ENCODE results near the gene ETV3.
"Not testable (repeated sequence)": the region's sequence is repeated elsewhere in the genome, so short reads cannot be mapped to it uniquely, and the experiment has no call there.

Gene ETV3

GRCh38 chr1:157101149-157101548, 37.0 kb downstream of the ETV3 start:
- no peak overlapping the region for H3K27ac ChIP-seq
- DNase-seq (ENCODE audit: low spot score) = no peak
- TF ChIP-seq CTCF (conservative IDR thresholded peaks at IDR 0.05; ENCODE audit: low read depth) = no peak
- POLR2A ChIA-PET (ENCODE audit: low non-redundant PET) = no interaction called here
- CTCF ChIA-PET = interaction anchor here (1.3 to 1.4 kb wide), 2 partner anchors 11 to 55 kb away, joined by 4 to 9 read pairs; no protein-coding TSS in a partner anchor

- ChIA-PET CTCF (interaction anchor here (0.5 to 1.0 kb wide), 2 partner anchors 9 to 13 kb away, joined by 4 to 8 read pairs; no protein-coding TSS in a partner anchor), POLR2A (ENCODE audit: low non-redundant PET) (no interaction called here)
- H3K27ac ChIP-seq = no peak within 1 kb of the TSS
- no peak for TF ChIP-seq CTCF (conservative IDR thresholded peaks at IDR 0.05; ENCODE audit: low read depth)
- no peak for DNase-seq (ENCODE audit: low spot score)
Measured at GRCh38 chr1:157099633-157100009, 38.6 kb downstream of the ETV3 start, which contains the start of gene ETV3L. ETV3L (minus strand) TSS chr1:157099808; CDS start chr1:157099523, 285 bp downstream.

- H3K27ac ChIP-seq; DNase-seq (ENCODE audit: low spot score); POLR2A ChIA-PET (ENCODE audit: low non-redundant PET): not testable (repeated sequence)
- CTCF ChIA-PET = interaction anchor here (0.5 to 1.0 kb wide), 2 partner anchors 9 to 13 kb away, joined by 4 to 8 read pairs; no protein-coding TSS in a partner anchor
Measured at GRCh38 chr1:157098987-157099632, 39.1 kb downstream of the ETV3 start.

GRCh38 chr1:157098519-157098918, 39.7 kb downstream of the ETV3 start:
- ChIA-PET POLR2A (ENCODE audit: low non-redundant PET) (no interaction called here), CTCF (interaction anchor here (0.5 kb wide), 1 partner anchor 9 kb away, joined by 3 read pairs; no protein-coding TSS in a partner anchor)
- no peak for TF ChIP-seq CTCF (conservative IDR thresholded peaks at IDR 0.05; ENCODE audit: low read depth)
- DNase-seq (ENCODE audit: low spot score) = no peak
- no peak overlapping the region for H3K27ac ChIP-seq

- POLR2A ChIA-PET (ENCODE audit: low non-redundant PET) = no interaction called here
- CTCF ChIA-PET = no interaction called here
- H3K27ac ChIP-seq = no peak overlapping the region
- TF ChIP-seq CTCF (conservative IDR thresholded peaks at IDR 0.05; ENCODE audit: low read depth) = no peak
- DNase-seq (ENCODE audit: low spot score) = no peak
Measured at GRCh38 chr1:157097692-157098091, 40.5 kb downstream of the ETV3 start.

GRCh38 chr1:157096881-157097280, 41.3 kb downstream of the ETV3 start:
- POLR2A ChIA-PET (ENCODE audit: low non-redundant PET) = no interaction called here
- no peak overlapping the region for H3K27ac ChIP-seq
- CTCF ChIA-PET = no interaction called here
- no peak for DNase-seq (ENCODE audit: low spot score)
- no peak for TF ChIP-seq CTCF (conservative IDR thresholded peaks at IDR 0.05; ENCODE audit: low read depth)

- ChIA-PET POLR2A (ENCODE audit: low non-redundant PET) (interaction anchor here (0.5 kb wide), 1 partner anchor 19 kb away, joined by 3 read pairs; no protein-coding TSS in a partner anchor), CTCF (interaction anchor here (0.7 to 1.3 kb wide), 3 partner anchors 57 to 72 kb away, joined by 3 to 6 read pairs (median 5); no protein-coding TSS in a partner anchor)
- no peak overlapping the region for H3K27ac ChIP-seq
- peak; percentile 21 for DNase-seq (ENCODE audit: low spot score)
- no peak for TF ChIP-seq CTCF (conservative IDR thresholded peaks at IDR 0.05; ENCODE audit: low read depth)
Measured at GRCh38 chr1:157095551-157095950, 42.6 kb downstream of the ETV3 start.
